H1 (cell line): ENCODE measurements around the gene CACNG8. TPM values are rescaled to one million over a fixed set of nuclear protein-coding genes. Genes with fewer than 3 reads are reported as not detected.
A peak's percentile ranks its signal among the peaks of the same experiment; 100 is the strongest.

Experiments
- CTCF ChIA-PET: fragments of 300-600 bp; sonication (Branson Sonifier 250); formaldehyde crosslinking; loops from one replicate; lab custom pipeline; 2021; ENCODE audit not compliant: partially characterized antibody; lab: Charles Lee
- POLR2A ChIA-PET: fragments of 300-600 bp; sonication (Branson Sonifier 250); formaldehyde crosslinking; loops from one replicate; lab custom pipeline; 2021; ENCODE audit warnings: inconsistent platforms; ENCODE audit not compliant: partially characterized antibody; lab: Charles Lee
- DNase-seq, 2 experiments: peaks; one replicate each; pipeline versions ENCODE4 v3.0.0 to v3.0.0-alpha.2; 2010 to 2022; ENCODE audit warnings: low spot score in 2 of 2, low read depth in 1 of 2, mixed read lengths in 1 of 2
- FAIRE-seq: peaks from 2 replicates; lab custom pipeline; 2011; peaks lifted over from hg19 to GRCh38; lab: Jason Lieb, UNC
- H2AFZ ChIP-seq: 2 replicates; pipeline ENCODE4 v1.8.1; 2012; ENCODE audit warnings: low read length, inconsistent platforms
- H2AK5ac ChIP-seq: 2 replicates; pipeline ENCODE4 v1.6.1; 2013; ENCODE audit warnings: low read depth, low read length
- H2BK120ac ChIP-seq: replicated peaks from 2 replicates; pipeline ENCODE3; 2013; ENCODE audit warnings: low read depth, low read length, inconsistent platforms
- H2BK12ac ChIP-seq: 2 replicates; pipeline ENCODE4 v1.6.1; 2013; ENCODE audit warnings: low read depth, low read length
- H2BK15ac ChIP-seq: 2 replicates; pipeline ENCODE4 v1.6.1; 2013; ENCODE audit warnings: low read length
- H2BK20ac ChIP-seq: 2 replicates; pipeline ENCODE4 v1.6.1; 2013; ENCODE audit warnings: low read length
- H2BK5ac ChIP-seq: 2 replicates; pipeline ENCODE4 v1.6.1; 2013; ENCODE audit warnings: low read depth, low read length
- H3K14ac ChIP-seq: 2 replicates; pipeline ENCODE4 v1.6.1; 2013; ENCODE audit warnings: inconsistent platforms; ENCODE audit not compliant: insufficient read length
- H3K18ac ChIP-seq: 2 replicates; pipeline ENCODE4 v1.6.1; 2013; ENCODE audit warnings: low read length; ENCODE audit errors: extremely low read depth
- H3K23ac ChIP-seq: 2 replicates; pipeline ENCODE4 v1.6.1; 2013; ENCODE audit warnings: inconsistent platforms; ENCODE audit not compliant: insufficient read length
- H3K23me2 ChIP-seq: 2 replicates; pipeline ENCODE4 v1.6.1; 2013; ENCODE audit warnings: low read depth, low read length
- H3K27ac ChIP-seq: 2 replicates; pipeline ENCODE4 v1.6.1; 2011; ENCODE audit warnings: low read depth, low read length, inconsistent platforms
- H3K27me3 ChIP-seq, 4 experiments: replicated peaks in 1 of 4; 1 replicate in 1 of 4; 2 replicates in 3 of 4; pipeline versions ENCODE4 v1.6.1 to v1.8.1; 2011 to 2013; ENCODE audit warnings: low read length in 3 of 4, mild to moderate bottlenecking in 3 of 4, inconsistent platforms in 2 of 4, mixed read lengths in 2 of 4, moderate library complexity in 1 of 4; ENCODE audit not compliant: control insufficient read depth in 3 of 4, insufficient read depth in 3 of 4; ENCODE audit errors: extremely low read depth in 1 of 4
- H3K36me3 ChIP-seq, 4 experiments: 2 replicates each; pipeline versions ENCODE4 v1.6.1 to v1.8.1; 2011 to 2013; ENCODE audit warnings: mild to moderate bottlenecking in 4 of 4, low read length in 3 of 4, moderate library complexity in 2 of 4, control low read depth in 1 of 4, inconsistent platforms in 1 of 4; ENCODE audit not compliant: insufficient read depth in 4 of 4, control insufficient read depth in 2 of 4
- H3K4ac ChIP-seq: replicated peaks from 2 replicates; pipeline ENCODE3; 2013; ENCODE audit warnings: low read length, low read depth, mixed read lengths, inconsistent platforms; ENCODE audit not compliant: insufficient read length
- H3K4me1 ChIP-seq, 4 experiments: replicated peaks in 1 of 4; 1 replicate in 1 of 4; 2 replicates in 3 of 4; pipeline versions ENCODE4 v1.6.1 to v1.8.1; 2011 to 2013; ENCODE audit warnings: low read length in 3 of 4, inconsistent platforms in 2 of 4, mixed read lengths in 1 of 4; ENCODE audit not compliant: insufficient read depth in 4 of 4, control insufficient read depth in 3 of 4
- H3K4me2 ChIP-seq, 2 experiments: 2 replicates each; pipeline versions ENCODE4 v1.6.1 to v1.8.1; 2011 to 2013; ENCODE audit warnings: low read depth in 2 of 2, low read length in 2 of 2, control low read depth in 1 of 2, inconsistent platforms in 1 of 2, mild to moderate bottlenecking in 1 of 2; ENCODE audit not compliant: insufficient read depth in 1 of 2
- H3K4me3 ChIP-seq, 4 experiments: fragments of 200-600, 300-600 bp in 1 of 4; sonication (generic), shearing (Covaris generic), sonication (Bioruptor Twin) in 1 of 4; 2 replicates each; pipeline versions ENCODE4 v1.5.1 to v1.8.1; 2011 to 2016; ENCODE audit warnings: low read length in 4 of 4, low read depth in 3 of 4, control low read depth in 2 of 4, inconsistent platforms in 2 of 4, mild to moderate bottlenecking in 2 of 4, mixed read lengths in 1 of 4, moderate library complexity in 1 of 4; ENCODE audit not compliant: insufficient read depth in 2 of 4; ENCODE audit errors: extremely low read depth in 1 of 4
- H3K56ac ChIP-seq: replicated peaks from 2 replicates; pipeline ENCODE3; 2013; ENCODE audit warnings: low read depth, mild to moderate bottlenecking, mixed read lengths, low read length, inconsistent platforms; ENCODE audit not compliant: insufficient read length
- H3K79me1 ChIP-seq: 2 replicates; pipeline ENCODE4 v1.6.1; 2013; ENCODE audit warnings: low read depth, low read length, control low read depth
- H3K79me2 ChIP-seq, 2 experiments: 2 replicates each; pipeline versions ENCODE4 v1.6.1 to v1.8.1; 2012 to 2013; ENCODE audit warnings: low read length in 2 of 2, mild to moderate bottlenecking in 2 of 2, inconsistent platforms in 1 of 2; ENCODE audit not compliant: insufficient read depth in 2 of 2, control insufficient read depth in 1 of 2
- H3K9ac ChIP-seq, 4 experiments: replicated peaks in 1 of 4; 1 replicate in 1 of 4; 2 replicates in 3 of 4; pipeline versions ENCODE4 v1.6.1 to v1.8.1; 2011 to 2013; ENCODE audit warnings: low read depth in 3 of 4, low read length in 3 of 4, control low read depth in 2 of 4, mild to moderate bottlenecking in 2 of 4, moderate library complexity in 2 of 4, inconsistent platforms in 1 of 4; ENCODE audit errors: extremely low read depth in 1 of 4
- H3K9me3 ChIP-seq, 2 experiments: 2 replicates each; pipeline versions ENCODE4 v1.6.1 to v1.8.1; 2012 to 2013; ENCODE audit warnings: mild to moderate bottlenecking in 2 of 2, moderate library complexity in 2 of 2, control low read depth in 1 of 2, inconsistent platforms in 1 of 2, low read depth in 1 of 2, low read length in 1 of 2, mixed read lengths in 1 of 2; ENCODE audit not compliant: insufficient read depth in 2 of 2
- H4K20me1 ChIP-seq, 2 experiments: replicated peaks in 1 of 2; 2 replicates each; pipeline versions ENCODE3 to v1.8.1; 2011 to 2013; ENCODE audit warnings: inconsistent platforms in 2 of 2, low read length in 2 of 2, mild to moderate bottlenecking in 1 of 2; ENCODE audit not compliant: insufficient read depth in 2 of 2, control insufficient read depth in 1 of 2
- H4K5ac ChIP-seq: 2 replicates; pipeline ENCODE4 v1.6.1; 2013; ENCODE audit warnings: low read length, low read depth, mixed read lengths, inconsistent platforms; ENCODE audit not compliant: insufficient read length
- H4K8ac ChIP-seq: 2 replicates; pipeline ENCODE4 v1.8.0; 2013; ENCODE audit warnings: mild to moderate bottlenecking, moderate library complexity, low read length, inconsistent platforms; ENCODE audit not compliant: insufficient read depth; ENCODE audit errors: extremely low read depth
- H4K91ac ChIP-seq: replicated peaks from 2 replicates; pipeline ENCODE3; 2013; ENCODE audit warnings: low read length, mixed read lengths, inconsistent platforms; ENCODE audit not compliant: insufficient read length
- CEBPB ChIP-seq: IDR thresholded peaks from 2 replicates; pipeline ENCODE4 v1.6.1; 2012; ENCODE audit warnings: low read depth, low read length
- CTBP2 ChIP-seq: IDR thresholded peaks from 2 replicates; pipeline ENCODE4 v1.7.0; 2011; ENCODE audit warnings: borderline replicate concordance, mild to moderate bottlenecking, moderate library complexity, mixed read lengths, low read length; ENCODE audit not compliant: insufficient read depth, insufficient read length
- GTF2F1 ChIP-seq: IDR thresholded peaks from 2 replicates; pipeline ENCODE4 v1.6.1; 2012; ENCODE audit warnings: low read depth, low read length, improper control_type of control experiment, borderline replicate concordance
- HDAC6 ChIP-seq: IDR thresholded peaks from one replicate; pipeline ENCODE4 v1.7.1; 2012; ENCODE audit warnings: low read depth, mild to moderate bottlenecking, inconsistent platforms, low read length, moderate library complexity
- KDM1A ChIP-seq: fragments of 200-600, 300-600 bp; sonication (generic); IDR thresholded peaks from 2 replicates; pipeline ENCODE4 v1.7.1; 2016; ENCODE audit warnings: mild to moderate bottlenecking, low read length, borderline replicate concordance
- PHF8 ChIP-seq: fragments of 200-600 bp; sonication (generic); conservative IDR thresholded peaks from 2 replicates; pipeline ENCODE4 v1.7.1; 2012; ENCODE audit warnings: low read depth, mild to moderate bottlenecking, inconsistent platforms, low read length, moderate library complexity
- POLR2A ChIP-seq, 2 experiments: IDR thresholded peaks; 1 replicate in 1 of 2; 2 replicates in 1 of 2; pipeline ENCODE4 v1.6.1; 2011; ENCODE audit warnings: low read depth in 2 of 2, low read length in 2 of 2, mild to moderate bottlenecking in 2 of 2; ENCODE audit errors: control extremely low read depth in 1 of 2
- RFX5 ChIP-seq: IDR thresholded peaks from 2 replicates; pipeline ENCODE4 v1.6.1; 2011; ENCODE audit warnings: low read depth, low read length, improper control_type of control experiment, borderline replicate concordance
- SIN3A ChIP-seq, 2 experiments: IDR thresholded peaks in 1 of 2; conservative IDR thresholded peaks in 1 of 2; 2 replicates each; pipeline ENCODE4 v1.6.1; 2011 to 2012; ENCODE audit warnings: low read length in 2 of 2, improper control_type of control experiment in 1 of 2, low read depth in 1 of 2, mild to moderate bottlenecking in 1 of 2
- SIRT6 ChIP-seq: IDR thresholded peaks from one replicate; pipeline ENCODE4 v1.7.1; 2012; ENCODE audit warnings: low read length, inconsistent platforms
- TCF12 ChIP-seq: IDR thresholded peaks from 2 replicates; pipeline ENCODE4 v1.6.1; 2011; ENCODE audit warnings: low read depth, mild to moderate bottlenecking, low read length
- YY1 ChIP-seq: IDR thresholded peaks from 2 replicates; pipeline ENCODE4 v1.6.1; 2011; ENCODE audit warnings: low read depth, mild to moderate bottlenecking, low read length
- WGBS, 2 experiments: shearing (Covaris generic) in 1 of 2; methylation state at CpG; one replicate each; pipeline versions ENCODE4 v1.1.6 to v1.1.7; 2013 to 2015; ENCODE audit warnings: low lambda C conversion rate in 2 of 2, mixed read lengths in 2 of 2, inconsistent platforms in 1 of 2, low coverage in 1 of 2, missing lambda C conversion rate in 1 of 2; ENCODE audit not compliant: insufficient replicate concordance in 2 of 2, insufficient coverage in 1 of 2, insufficient read length in 1 of 2; ENCODE audit errors: extremely low coverage in 1 of 2, missing lambda C conversion rate in 1 of 2; 5-methylcytosine and 5-hydroxymethylcytosine counted together
- polyA plus RNA-seq, 7 experiments: library from polyadenylated mRNA; depleted of rRNA in 3 of 7; stranded (reverse) in 5 of 7; unstranded in 2 of 7; fragments of >200 nt in 5 of 7; fragments of 200-250 nt in 2 of 7; gene quantifications; 1 replicate in 5 of 7; 2 replicates in 1 of 7; 4 replicates in 1 of 7; pipeline versions ENCODE4 v1.2.1 to v1.2.3, GENCODE V29; 2011 to 2013; ENCODE audit warnings: missing spikeins in 2 of 7, mixed read lengths in 2 of 7
- total RNA-seq: library from RNA; stranded (reverse); fragmentation: NEBNext Ultra II Directional; extraction: Animal tissue kit (Norgen Biotek cat#: 25700); gene quantifications from 2 replicates; pipeline ENCODE4 v1.2.1, GENCODE V29; 2021

Gene CACNG8
- total and polyA plus RNA-seq, 2 of the 8 experiments (the other 6 are each of a cell fraction or from before 2014, with no cell fraction given), result 0.41 to 4.5 TPM

GRCh38 chr19:53977991-53978731 lies 15.4 kb downstream of the CACNG8 start:
- no peak overlapping the region for H3K4ac ChIP-seq
- no peak overlapping the region for H3K27ac ChIP-seq
- 0 out of 8 replicates have a peak, but pooled peaks cover 0 to 2% (median 0%) of the 10 kb centered on the region in 4 experiments for H3K36me3 ChIP-seq
- H4K8ac ChIP-seq, result no peak overlapping the region
- CTCF ChIA-PET, result interaction anchor here (0.5 to 2.1 kb wide), 4 partner anchors 31 to 52 kb away, joined by 3 to 13 read pairs (median 4); no protein-coding TSS in a partner anchor
- no peak overlapping the region for H2BK120ac ChIP-seq
- no peak overlapping the region for H3K14ac ChIP-seq
- peak overlapping the region; percentile 53 to 78 (median 67) for H3K4me3 ChIP-seq
- H3K56ac ChIP-seq, result no peak overlapping the region
- H3K4me2 ChIP-seq, result peak overlapping the region; percentile 70 to 77
- H3K23me2 ChIP-seq, result peaks cover 28% of the 10 kb centered on the region
- no peak overlapping the region for H2BK12ac ChIP-seq
- POLR2A ChIA-PET, result interaction anchor here (0.6 to 3.3 kb wide), 13 partner anchors 9 to 125 kb away, joined by 3 to 30 read pairs (median 3); partner anchors contain the start of gene CACNG6
- no peak overlapping the region for H4K91ac ChIP-seq
- H2AFZ ChIP-seq, result no peak overlapping the region
- H3K79me1 ChIP-seq, result no peaks in the 10 kb centered on the region
- H3K4me1 ChIP-seq, result peaks cover 4 to 14% (median 9%) of the 10 kb centered on the region in 4 experiments
- FAIRE-seq (peak; percentile 98), DNase-seq (peak; percentile 90 to 97)
- peak overlapping the region; percentile 93 for H3K18ac ChIP-seq
- H2BK5ac ChIP-seq, result peak overlapping the region; percentile 78
- 2% methylated on average over 44 of the region's 54 CpGs; no CpG with 5 or more reads in 1 of the 2 experiments for WGBS, 2 experiments
- peak overlapping the region in 1 of 4 experiments; percentile 34; a peak in 2 of 7 replicates for H3K9ac ChIP-seq
- H2AK5ac ChIP-seq, result no peak overlapping the region
- H4K20me1 ChIP-seq, result peaks cover 6 to 7% of the 10 kb centered on the region in 2 experiments
- peaks cover 0 to 3% of the 10 kb centered on the region in 2 experiments; a peak in 1 of 4 replicates for H3K79me2 ChIP-seq
- no peaks in the 10 kb centered on the region for H3K9me3 ChIP-seq
- H3K27me3 ChIP-seq, result no peaks in the 10 kb centered on the region; a peak in 2 of 7 replicates
- H4K5ac ChIP-seq, result peak overlapping the region; percentile 71
- H2BK20ac ChIP-seq, result no peak overlapping the region
- no peak overlapping the region for H2BK15ac ChIP-seq
- no peak overlapping the region for H3K23ac ChIP-seq
- TF ChIP-seq GTF2F1 (no peak), HDAC6 (no peak), CEBPB (peak; percentile 93), RFX5 (peak; percentile 57; the same call in 1 of the 2 replicates), KDM1A (no peak), SIN3A (conservative IDR thresholded peaks at IDR 0.05 in 1 of 2, IDR thresholded peaks at IDR 0.05 in 1 of 2; ENCODE audit: low read depth in 1 of 2, low read length in 2 of 2) (0 out of 4 replicates have a peak, but pooled peaks of 1 of the 2 experiments have one; percentile 19), YY1 (no peak), PHF8 (peak; percentile 37; the same call in 1 of the 2 replicates), SIRT6 (no peak), CTBP2 (no peak), POLR2A (IDR thresholded peaks at IDR 0.05; ENCODE audit: control extremely low read depth in 1 of 2, low read depth in 2 of 2, low read length in 2 of 2) (peak in 1 of 2 experiments; percentile 26; a peak in 1 of 3 replicates), TCF12 (no peak)
